ENCODE measurements around the gene SEC14L6. TPM values are rescaled to one million over a fixed set of nuclear protein-coding genes. Genes with fewer than 3 reads are reported as not detected.

Gene SEC14L6
- total and polyA plus RNA-seq, 4 experiments from 2014 or later: not detected

DNA sequence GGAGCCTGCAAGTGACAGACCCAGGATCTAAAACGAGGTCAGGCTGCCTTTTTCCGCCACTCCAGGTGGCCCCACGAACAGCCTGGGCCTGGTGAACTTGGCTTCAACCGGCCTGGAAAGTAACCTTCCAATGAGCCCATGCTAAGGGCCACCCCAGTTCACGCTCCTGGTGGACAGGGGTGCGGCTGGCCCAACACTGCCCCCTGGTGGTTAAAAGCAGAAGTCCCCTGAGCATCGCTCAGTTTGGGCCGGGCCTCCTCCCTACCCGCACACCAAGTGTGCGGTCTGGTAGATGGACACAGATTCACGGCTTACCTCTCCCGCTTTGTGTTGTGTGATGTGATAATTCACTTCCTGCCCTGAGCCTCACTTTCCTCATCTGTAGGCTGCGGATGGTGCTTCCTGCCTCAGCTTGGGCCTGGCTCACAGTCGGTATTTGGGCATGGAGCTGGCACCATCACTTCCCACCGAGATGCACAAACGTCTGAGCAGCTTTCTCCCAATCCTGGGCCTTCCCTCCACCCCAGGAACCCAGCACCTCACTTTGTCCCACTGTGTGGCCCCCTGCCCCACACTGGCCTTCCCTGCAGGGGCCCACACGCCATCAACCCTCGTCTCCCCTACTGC is 61.1 kb downstream of the SEC14L6 start:
- H3K27ac Mint-ChIP-seq: peak overlapping the region in 2 of 7 donors; percentile 47 to 73
- intact Hi-C loops (cut with micrococcal nuclease): loop anchor here (1.0 to 2.0 kb wide), 2 partner anchors 40 to 197 kb away; partner anchors contain the start of gene CASTOR1
- H3K4me1 Mint-ChIP-seq: peaks cover 0 to 3% (median 0%) of the 10 kb centered on the region in 4 donors
- no peak overlapping the region for H3K4me3 ChIP-seq (ENCODE audit: low read length in 2 of 2)
- no peak overlapping the region for H3K27ac ChIP-seq (ENCODE audit: low read depth, low read length)
- peak; percentile 70 to 77 (median 71) for DNase-seq
- no peaks in the 10 kb centered on the region for H3K36me3 ChIP-seq (ENCODE audit: insufficient read depth, low read length)
- peaks cover 1 to 4% of the 10 kb centered on the region in 2 donors for H3K27me3 Mint-ChIP-seq
- no peaks in the 10 kb centered on the region for H3K4me1 ChIP-seq (ENCODE audit: insufficient read depth, low read length)
- no peaks in the 10 kb centered on the region for H3K36me3 Mint-ChIP-seq
- ChIA-PET CTCF (ENCODE audit: partially characterized antibody) (interaction anchor here (0.5 to 5.5 kb wide), 19 partner anchors 11 to 648 kb away, joined by 3 to 86 read pairs (median 4); partner anchors contain the start of genes ASCC2, PES1, RNF215 and SEC14L2), POLR2A (ENCODE audit: partially characterized antibody) (interaction anchor here (0.9 to 1.0 kb wide), 2 partner anchors 61 to 94 kb away, joined by 3 read pairs; no protein-coding TSS in a partner anchor)
- H3K4me3 Mint-ChIP-seq: no peak overlapping the region
- no peaks in the 10 kb centered on the region for H3K9me3 ChIP-seq (ENCODE audit: control insufficient read depth in 1 of 2, low read length in 2 of 2)
- H3K9me3 Mint-ChIP-seq: no peaks in the 10 kb centered on the region
- H3K27me3 ChIP-seq (ENCODE audit: insufficient read depth, low read length): no peaks in the 10 kb centered on the region

- no peak overlapping the region for H3K27ac Mint-ChIP-seq
- no peaks in the 10 kb centered on the region for H3K4me1 ChIP-seq (ENCODE audit: insufficient read depth, low read length)
- POLR2A ChIA-PET (ENCODE audit: partially characterized antibody): no interaction called here
- intact Hi-C loops (cut with micrococcal nuclease): no loop called here
- H3K27ac ChIP-seq (ENCODE audit: low read depth, low read length): no peak overlapping the region
- H3K27me3 Mint-ChIP-seq: peaks cover 1 to 4% of the 10 kb centered on the region in 2 donors
- H3K36me3 Mint-ChIP-seq: no peaks in the 10 kb centered on the region
- H3K9me3 ChIP-seq (ENCODE audit: control insufficient read depth in 1 of 2, low read length in 2 of 2): no peaks in the 10 kb centered on the region
- H3K4me3 Mint-ChIP-seq: no peak overlapping the region
- H3K36me3 ChIP-seq (ENCODE audit: insufficient read depth, low read length): no peaks in the 10 kb centered on the region
- CTCF ChIA-PET (ENCODE audit: partially characterized antibody): interaction anchor here (1.0 to 5.5 kb wide), 8 partner anchors 8 to 195 kb away, joined by 3 to 86 read pairs (median 4); partner anchors contain the start of genes RNF215 and SEC14L3
- H3K4me3 ChIP-seq (ENCODE audit: low read length in 2 of 2): no peak overlapping the region
- no peaks in the 10 kb centered on the region for H3K27me3 ChIP-seq (ENCODE audit: insufficient read depth, low read length)
- no peaks in the 10 kb centered on the region for H3K9me3 Mint-ChIP-seq
- DNase-seq: no peak
- H3K4me1 Mint-ChIP-seq: peaks cover 0 to 3% (median 0%) of the 10 kb centered on the region in 4 donors
These were observed 63.4 kb downstream of the SEC14L6 start for GRCh38 chr22:30483169-30483568.

DNA sequence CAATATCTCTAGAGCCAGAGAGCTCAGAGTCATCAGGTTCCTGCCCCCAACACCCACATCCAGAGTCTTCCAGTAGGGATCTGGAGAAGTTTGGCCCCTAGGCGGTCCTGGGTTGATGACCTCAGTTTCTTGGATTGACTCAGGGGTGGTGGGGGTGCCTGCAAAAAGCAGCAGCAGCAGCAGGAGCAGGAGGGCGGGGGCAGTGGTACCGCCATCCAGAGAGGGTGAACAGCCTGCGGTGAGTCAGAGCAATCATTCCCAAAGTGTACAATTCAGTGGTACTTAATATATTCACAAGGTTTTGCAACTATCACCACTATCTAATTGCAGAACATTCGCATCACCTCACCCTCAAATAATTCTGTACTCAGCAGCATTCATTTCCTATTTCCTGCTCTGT is 64.8 kb downstream of the SEC14L6 start:
- Histone ChIP-seq H3K4me1 (ENCODE audit: insufficient read depth, low read length) (no peaks in the 10 kb centered on the region), H3K27me3 (ENCODE audit: insufficient read depth, low read length) (no peaks in the 10 kb centered on the region), H3K36me3 (ENCODE audit: insufficient read depth, low read length) (no peaks in the 10 kb centered on the region), H3K27ac (ENCODE audit: low read depth, low read length) (no peak overlapping the region), H3K9me3 (ENCODE audit: control insufficient read depth in 1 of 2, low read length in 2 of 2) (no peaks in the 10 kb centered on the region), H3K4me3 (ENCODE audit: low read length in 2 of 2) (no peak overlapping the region)
- Mint-ChIP-seq H3K9me3 (no peaks in the 10 kb centered on the region), H3K36me3 (no peaks in the 10 kb centered on the region), H3K4me3 (no peak overlapping the region), H3K4me1 (peaks cover 0 to 3% (median 0%) of the 10 kb centered on the region in 4 donors), H3K27me3 (peaks cover 1 to 4% of the 10 kb centered on the region in 2 donors), H3K27ac (no peak overlapping the region)
- intact Hi-C loops (cut with micrococcal nuclease): no loop called here
- ChIA-PET POLR2A (ENCODE audit: partially characterized antibody) (no interaction called here), CTCF (ENCODE audit: partially characterized antibody) (interaction anchor here (2.3 kb wide), 1 partner anchor 9 kb away, joined by 6 read pairs; no protein-coding TSS in a partner anchor)
- DNase-seq: no peak

- CTCF ChIA-PET (ENCODE audit: partially characterized antibody): interaction anchor here (2.3 kb wide), 1 partner anchor 11 kb away, joined by 6 read pairs; no protein-coding TSS in a partner anchor
- H3K27ac Mint-ChIP-seq: peak overlapping the region in 2 of 7 donors; percentile 54 to 55
- intact Hi-C loops (cut with micrococcal nuclease): no loop called here
These were observed 66.6 kb downstream of the SEC14L6 start for GRCh38 chr22:30479981-30480380.

DNA sequence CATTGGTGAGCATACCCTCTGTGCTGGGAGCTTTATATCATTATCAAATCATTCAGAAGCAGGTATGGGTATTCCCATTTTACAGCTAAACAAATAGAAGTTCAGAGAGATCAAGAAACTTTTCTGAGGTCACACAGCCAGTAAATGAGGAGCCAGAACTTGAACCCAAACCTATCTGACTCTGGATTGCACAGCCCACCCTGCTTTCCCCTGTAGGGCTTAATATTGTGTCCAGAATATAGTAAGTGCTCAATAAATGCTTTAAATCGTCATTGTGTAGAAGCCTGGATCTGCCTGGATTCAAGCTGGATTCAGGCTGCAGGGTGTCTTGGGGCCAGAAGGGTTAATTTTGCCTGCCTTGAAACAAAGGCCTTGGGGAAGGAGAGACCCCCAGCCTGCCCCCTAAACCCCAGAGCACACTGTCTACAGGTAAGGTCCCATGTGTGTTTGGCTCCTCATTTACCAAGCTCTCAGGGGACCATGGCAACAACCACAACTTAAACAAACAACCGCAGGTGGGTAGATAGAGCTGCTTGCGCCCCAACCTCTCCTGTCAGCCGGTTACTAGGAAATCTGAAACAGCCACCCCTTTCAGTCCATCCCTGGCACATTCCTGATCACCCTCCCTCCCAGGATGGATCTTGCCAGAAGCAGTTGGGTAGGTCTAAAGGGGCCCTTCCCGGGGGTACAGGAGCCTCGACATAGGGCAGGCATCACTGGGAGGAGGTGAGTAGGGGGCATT is 71.7 kb downstream of the SEC14L6 start:
- ChIA-PET CTCF (ENCODE audit: partially characterized antibody) (interaction anchor here (1.4 kb wide), 1 partner anchor 9 kb away, joined by 5 read pairs; no protein-coding TSS in a partner anchor), POLR2A (ENCODE audit: partially characterized antibody) (no interaction called here)
- no peaks in the 10 kb centered on the region for H3K27me3 ChIP-seq (ENCODE audit: insufficient read depth, low read length)
- no peaks in the 10 kb centered on the region for H3K9me3 Mint-ChIP-seq
- peak; percentile 43 to 78 (median 49) for DNase-seq
- peaks cover 10 to 15% (median 13%) of the 10 kb centered on the region in 4 donors for H3K4me1 Mint-ChIP-seq
- intact Hi-C loops (cut with micrococcal nuclease): no loop called here
- no peak overlapping the region for H3K4me3 ChIP-seq (ENCODE audit: low read length in 2 of 2)
- H3K27me3 Mint-ChIP-seq: peaks cover 13 to 17% of the 10 kb centered on the region in 2 donors
- no peaks in the 10 kb centered on the region for H3K9me3 ChIP-seq (ENCODE audit: control insufficient read depth in 1 of 2, low read length in 2 of 2)
- no peaks in the 10 kb centered on the region for H3K36me3 Mint-ChIP-seq
- no peaks in the 10 kb centered on the region for H3K36me3 ChIP-seq (ENCODE audit: insufficient read depth, low read length)
- H3K27ac Mint-ChIP-seq: peak overlapping the region in 6 of 7 donors; percentile 64 to 89 (median 78)
- H3K4me3 Mint-ChIP-seq: no peak overlapping the region
- H3K4me1 ChIP-seq (ENCODE audit: insufficient read depth, low read length): peaks cover 6% of the 10 kb centered on the region
- H3K27ac ChIP-seq (ENCODE audit: low read depth, low read length): no peak overlapping the region

More at GRCh38 chr22:30479981-30480380, 66.6 kb downstream of the SEC14L6 start:
- Mint-ChIP-seq H3K36me3 (no peaks in the 10 kb centered on the region), H3K4me3 (no peak overlapping the region), H3K4me1 (peaks cover 3% of the 10 kb centered on the region in 4 donors), H3K9me3 (no peaks in the 10 kb centered on the region), H3K27me3 (peaks cover 1 to 6% of the 10 kb centered on the region in 2 donors)
- Histone ChIP-seq H3K27ac (ENCODE audit: low read depth, low read length) (no peak overlapping the region), H3K4me1 (ENCODE audit: insufficient read depth, low read length) (no peaks in the 10 kb centered on the region), H3K36me3 (ENCODE audit: insufficient read depth, low read length) (no peaks in the 10 kb centered on the region), H3K27me3 (ENCODE audit: insufficient read depth, low read length) (no peaks in the 10 kb centered on the region), H3K9me3 (ENCODE audit: control insufficient read depth in 1 of 2, low read length in 2 of 2) (no peaks in the 10 kb centered on the region), H3K4me3 (ENCODE audit: low read length in 2 of 2) (no peak overlapping the region)
- POLR2A ChIA-PET (ENCODE audit: partially characterized antibody): interaction anchor here (1.0 kb wide), 1 partner anchor 56 kb away, joined by 3 read pairs; no protein-coding TSS in a partner anchor
- DNase-seq: no peak

- H3K9me3 Mint-ChIP-seq: no peaks in the 10 kb centered on the region
- H3K27ac Mint-ChIP-seq: peak overlapping the region in 3 of 7 donors; percentile 74 to 91 (median 81)
- intact Hi-C loops (cut with micrococcal nuclease): no loop called here
- POLR2A ChIA-PET (ENCODE audit: partially characterized antibody): no interaction called here
- H3K27me3 ChIP-seq (ENCODE audit: insufficient read depth, low read length): no peaks in the 10 kb centered on the region
- no peak for DNase-seq
- no peak overlapping the region for H3K27ac ChIP-seq (ENCODE audit: low read depth, low read length)
- H3K4me1 Mint-ChIP-seq: peaks cover 10 to 15% (median 13%) of the 10 kb centered on the region in 4 donors
- CTCF ChIA-PET (ENCODE audit: partially characterized antibody): interaction anchor here (1.4 kb wide), 1 partner anchor 10 kb away, joined by 5 read pairs; no protein-coding TSS in a partner anchor
- peaks cover 13 to 18% of the 10 kb centered on the region in 2 donors for H3K27me3 Mint-ChIP-seq
- H3K36me3 ChIP-seq (ENCODE audit: insufficient read depth, low read length): no peaks in the 10 kb centered on the region
- H3K9me3 ChIP-seq (ENCODE audit: control insufficient read depth in 1 of 2, low read length in 2 of 2): no peaks in the 10 kb centered on the region
- no peak overlapping the region for H3K4me3 Mint-ChIP-seq
- no peaks in the 10 kb centered on the region for H3K36me3 Mint-ChIP-seq
- H3K4me1 ChIP-seq (ENCODE audit: insufficient read depth, low read length): peaks cover 6% of the 10 kb centered on the region
- H3K4me3 ChIP-seq (ENCODE audit: low read length in 2 of 2): no peak overlapping the region
These were observed 72.4 kb downstream of the SEC14L6 start for GRCh38 chr22:30474121-30474520.
